ENCODE results near the gene TBC1D22A.

Gene TBC1D22A

DNA sequence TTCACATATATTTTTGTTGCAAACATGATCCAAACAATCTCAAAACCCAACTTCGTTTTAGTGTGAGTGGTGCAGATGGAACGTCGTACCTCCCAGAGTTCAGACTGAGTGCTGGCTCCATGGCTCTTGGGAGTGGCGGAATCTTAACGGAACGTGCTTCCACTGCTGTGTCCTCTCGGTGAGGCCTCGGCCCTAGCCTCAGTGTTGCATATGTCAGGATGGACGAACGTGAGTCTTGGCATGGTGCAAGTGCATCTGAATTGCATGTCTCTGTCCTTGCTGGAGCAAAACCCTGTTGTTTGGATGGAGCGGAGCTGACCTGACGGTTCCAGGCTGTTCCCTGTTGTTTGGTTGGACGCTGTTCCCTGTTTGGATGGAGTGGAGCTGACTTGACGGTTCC lies 306.8 kb downstream of the TBC1D22A start:
- DNase-seq = no peak

DNA sequence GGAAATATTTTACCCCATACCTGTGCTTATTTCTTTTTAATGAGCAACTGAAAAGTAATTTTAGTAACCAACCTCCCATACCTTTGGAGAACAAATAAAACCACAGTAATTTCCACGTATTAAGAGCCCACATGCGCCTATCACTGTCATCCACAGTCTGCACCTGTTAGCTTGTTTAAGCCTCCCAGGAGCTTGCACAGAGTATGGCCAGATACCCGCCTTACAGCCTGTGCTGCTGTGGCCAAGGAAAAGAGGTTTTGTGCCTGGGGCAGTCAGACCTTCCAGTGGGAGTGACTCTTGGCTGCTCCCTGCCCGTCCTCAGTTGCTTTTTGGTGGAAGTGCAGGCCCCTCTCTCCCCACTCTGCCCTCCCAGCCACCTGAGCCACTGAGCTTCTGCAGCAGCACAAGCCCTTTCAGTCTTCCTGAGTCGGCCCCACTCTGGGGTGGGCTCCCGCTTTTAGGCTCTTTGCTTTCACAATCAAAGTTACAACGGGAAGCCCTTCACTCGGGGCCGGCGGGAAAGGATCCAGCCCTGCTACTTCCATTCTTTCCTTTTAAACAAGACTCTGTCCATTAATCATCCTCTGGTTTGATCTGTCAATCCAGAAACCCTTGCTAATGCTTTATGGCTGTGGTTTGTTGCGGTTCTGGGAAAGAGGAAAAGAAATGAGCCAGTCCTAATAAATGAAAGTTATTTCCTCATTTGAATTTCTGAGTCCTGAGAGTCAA lies 308.8 kb downstream of the TBC1D22A start:
- no peak for DNase-seq

DNA sequence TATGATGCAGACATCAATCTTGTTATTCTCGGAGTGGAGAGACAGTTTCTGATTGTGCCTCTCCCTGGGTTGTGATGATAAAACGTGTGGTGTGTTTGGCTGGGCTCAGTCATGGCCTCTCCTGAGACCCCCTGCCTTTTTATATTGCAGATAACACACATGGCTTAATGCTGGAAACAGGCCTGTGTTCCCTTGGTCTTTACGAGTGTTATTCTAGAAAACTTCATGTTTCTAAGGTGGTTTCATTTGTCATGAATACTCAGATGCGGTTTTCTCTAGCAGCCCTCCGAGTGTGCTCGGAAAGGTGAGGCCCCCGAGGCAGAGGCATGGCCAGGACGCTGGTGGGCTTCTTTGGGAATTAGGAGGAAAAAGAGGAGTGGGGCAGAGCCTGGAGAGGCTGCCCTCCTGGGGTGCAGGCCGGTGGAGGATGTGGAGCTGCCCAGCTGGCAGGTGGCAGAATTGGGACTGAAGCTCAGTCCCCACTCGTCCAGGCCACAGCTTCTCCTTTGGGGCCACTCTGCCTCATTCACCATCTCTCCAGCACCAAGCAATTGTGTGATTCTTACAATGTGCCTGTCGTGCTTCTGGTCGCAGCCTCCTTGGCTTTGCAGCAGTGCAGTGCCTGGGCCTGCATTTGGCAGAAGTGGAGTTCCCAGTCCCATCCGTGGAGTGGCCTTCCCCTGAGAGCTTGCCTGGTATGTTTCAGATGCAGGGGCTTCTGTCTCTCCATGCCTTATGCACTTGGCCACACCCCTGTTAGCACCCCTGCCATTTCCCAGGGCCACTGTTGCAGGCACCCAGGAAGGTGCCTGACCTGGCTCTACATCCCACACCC lies 309.6 kb downstream of the TBC1D22A start:
- no peak for DNase-seq

DNA sequence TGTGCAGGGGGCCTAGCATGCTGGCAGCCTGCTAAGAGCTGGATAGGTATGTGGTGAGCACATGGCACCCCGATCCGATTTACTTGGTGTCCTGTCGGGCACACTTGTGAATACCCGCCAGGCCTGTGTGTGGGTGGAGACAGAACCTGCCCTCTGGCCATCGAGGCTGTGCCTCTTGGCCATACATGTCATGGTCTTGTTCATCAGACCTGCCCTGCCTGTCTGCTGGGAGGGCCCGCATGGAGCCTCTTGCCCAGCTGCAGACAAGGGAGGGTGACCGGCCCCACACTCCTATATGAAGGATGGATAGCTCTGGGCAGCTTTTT lies 310.2 kb downstream of the TBC1D22A start:
- no peak for DNase-seq

DNA sequence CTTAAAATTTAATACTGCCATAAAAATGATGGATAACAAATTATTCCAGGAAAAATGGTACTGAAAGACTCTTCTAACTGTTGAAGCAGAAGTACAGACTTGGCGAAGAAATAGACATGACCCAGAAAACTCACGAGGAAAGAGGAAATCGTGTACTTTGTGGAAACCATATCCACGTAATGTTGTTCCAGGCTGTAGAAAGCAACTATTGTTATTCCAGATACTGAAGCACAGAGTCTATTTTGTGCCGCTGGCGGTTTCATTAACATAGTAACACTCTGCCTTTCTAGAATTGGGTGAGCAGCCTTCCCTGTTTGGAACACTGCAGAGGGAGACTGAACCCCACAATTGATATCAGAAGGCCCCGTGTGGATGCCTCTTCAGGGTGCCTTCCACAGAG lies 310.6 kb downstream of the TBC1D22A start:
- DNase-seq = no peak

DNA sequence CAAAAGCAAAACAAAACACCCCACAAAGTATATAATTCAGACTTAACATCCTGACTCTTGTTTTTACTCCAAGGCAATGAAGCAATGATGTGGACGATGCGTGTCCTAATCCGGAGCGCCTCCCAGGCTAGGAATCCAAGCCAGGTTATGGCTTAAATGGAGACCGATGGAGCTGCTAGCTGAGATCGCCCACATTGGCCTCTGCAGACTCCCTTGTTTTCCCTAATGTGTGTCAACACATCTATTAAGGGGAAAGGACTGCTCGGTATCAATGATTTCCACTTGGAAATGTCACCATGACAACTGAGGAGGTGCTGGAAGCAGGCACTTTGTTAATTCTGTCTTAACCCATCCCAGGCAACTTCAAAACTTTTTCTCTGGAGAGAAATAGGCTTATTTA lies 311.7 kb downstream of the TBC1D22A start:
- DNase-seq = no peak

DNA sequence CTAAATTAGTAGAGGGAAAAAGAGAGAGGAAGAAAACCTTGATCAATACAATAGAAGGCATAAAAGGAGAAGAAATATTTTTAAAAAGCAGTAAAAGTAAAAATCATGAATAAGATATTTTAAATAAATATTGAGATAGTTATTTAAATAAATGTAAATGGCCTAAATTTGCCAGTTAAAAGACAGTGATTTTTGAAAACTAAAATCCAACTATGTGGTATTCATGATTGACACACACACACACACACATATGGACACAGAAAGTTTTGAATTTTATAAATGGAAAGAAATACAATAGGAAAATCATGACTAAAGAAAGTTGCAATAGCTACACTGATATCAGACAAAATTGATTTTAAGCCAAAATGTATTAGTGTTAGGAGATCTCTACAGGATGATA lies 313.1 kb downstream of the TBC1D22A start:
- no peak for DNase-seq

DNA sequence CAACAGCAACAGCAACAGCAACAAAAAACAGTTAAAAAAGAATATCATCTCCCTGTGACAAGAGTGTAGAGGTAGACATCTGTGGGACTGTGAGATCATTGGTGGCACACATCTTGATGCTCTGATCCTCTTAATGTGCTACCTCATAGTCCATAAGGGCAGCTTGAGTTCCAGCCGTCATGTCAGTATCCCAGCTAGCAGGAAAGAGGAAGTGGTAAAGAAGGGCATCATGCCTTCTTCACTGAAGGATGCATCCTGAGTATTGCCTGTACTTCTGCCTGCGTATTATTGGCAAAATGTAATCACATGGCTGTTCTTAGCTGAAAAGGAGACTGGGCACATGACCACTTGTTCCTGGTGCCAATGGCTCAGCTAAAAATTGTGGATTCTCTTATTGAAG lies 314.3 kb downstream of the TBC1D22A start:
- no peak for DNase-seq

DNA sequence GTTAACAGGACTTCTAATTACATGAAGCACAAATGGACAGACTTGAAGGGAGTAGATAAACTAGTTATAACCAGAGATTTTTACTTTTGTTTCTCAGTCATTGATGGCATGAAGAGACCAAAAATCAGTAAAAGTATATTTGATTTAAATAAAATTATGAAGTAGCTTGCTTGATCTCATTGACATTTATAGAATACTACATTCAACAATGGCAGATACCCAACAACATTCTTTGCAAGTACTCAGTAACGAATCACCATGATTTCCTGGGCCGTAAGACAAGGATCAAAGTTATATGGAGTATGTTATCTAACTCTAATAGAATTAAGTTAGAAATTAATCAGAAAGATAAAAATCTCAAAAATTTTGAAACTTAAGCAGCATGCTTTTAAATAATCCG lies 317.6 kb downstream of the TBC1D22A start:
- no peak for DNase-seq

DNA sequence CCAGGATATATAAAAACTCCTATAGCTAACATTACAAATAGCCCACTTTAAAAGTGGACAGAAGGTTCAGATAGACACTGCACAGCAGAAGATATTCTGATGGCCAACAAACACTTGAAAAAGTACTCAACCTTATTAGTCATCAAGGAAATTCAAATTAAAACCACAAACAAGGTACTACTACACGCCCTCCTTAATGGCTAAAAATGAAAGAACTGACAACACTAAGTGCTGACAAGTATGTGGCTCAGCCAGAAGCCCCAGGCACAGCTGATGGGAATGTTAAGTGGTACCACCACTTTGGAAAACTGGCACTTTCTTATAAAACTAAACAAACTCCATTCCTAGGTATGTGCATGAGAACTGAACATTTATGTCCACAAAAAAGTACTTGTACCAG lies 320.1 kb downstream of the TBC1D22A start:
- no peak for DNase-seq

DNA sequence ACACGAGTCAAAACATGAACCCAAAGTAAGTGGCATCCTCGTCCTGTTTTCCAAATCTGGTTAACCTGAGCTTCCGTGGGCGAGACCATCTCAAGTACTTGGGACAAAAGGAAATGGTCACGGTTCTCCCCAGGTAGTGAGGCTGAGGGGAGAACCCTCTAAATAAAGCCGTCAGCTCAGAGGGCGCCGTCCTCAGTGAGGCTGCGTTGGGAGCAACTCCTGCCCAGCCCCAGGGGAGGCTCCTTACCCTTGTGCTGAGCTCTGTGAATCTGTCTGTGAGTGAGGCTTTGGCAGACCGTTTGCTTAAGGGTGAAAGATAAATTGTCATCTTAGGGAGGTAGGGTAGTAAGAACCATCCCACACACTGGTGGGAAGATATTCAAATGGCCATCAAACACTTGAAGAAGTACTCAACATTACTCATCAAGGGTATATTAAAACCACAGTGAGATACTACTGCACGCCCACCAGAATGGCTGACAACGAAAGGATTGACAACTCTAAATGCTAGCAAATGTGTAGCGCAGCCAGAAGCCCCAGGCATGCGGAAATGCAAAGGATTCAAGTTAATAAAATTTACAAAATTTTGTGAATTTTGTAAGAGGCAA lies 321.0 kb downstream of the TBC1D22A start:
- DNase-seq = no peak

DNA sequence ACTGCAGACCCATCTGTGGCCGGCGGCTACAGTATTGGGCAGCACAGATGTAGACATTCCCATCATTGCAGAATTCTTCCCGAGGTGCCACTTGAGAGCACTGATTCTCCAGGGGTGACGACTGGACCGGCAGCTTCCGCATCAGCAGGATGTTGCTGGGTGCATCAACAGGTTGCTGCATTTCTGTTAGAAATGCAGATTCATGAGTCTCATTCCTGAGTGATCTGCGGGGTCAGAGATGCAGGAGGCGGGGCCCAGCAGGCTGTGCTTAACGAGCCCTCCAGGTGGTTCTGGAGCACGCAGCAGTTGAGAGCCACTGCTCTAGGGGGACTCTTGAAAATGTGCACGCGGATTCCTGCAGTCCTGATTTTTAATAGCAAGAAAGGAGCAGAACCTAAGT lies 321.8 kb downstream of the TBC1D22A start:
- no peak for DNase-seq

DNA sequence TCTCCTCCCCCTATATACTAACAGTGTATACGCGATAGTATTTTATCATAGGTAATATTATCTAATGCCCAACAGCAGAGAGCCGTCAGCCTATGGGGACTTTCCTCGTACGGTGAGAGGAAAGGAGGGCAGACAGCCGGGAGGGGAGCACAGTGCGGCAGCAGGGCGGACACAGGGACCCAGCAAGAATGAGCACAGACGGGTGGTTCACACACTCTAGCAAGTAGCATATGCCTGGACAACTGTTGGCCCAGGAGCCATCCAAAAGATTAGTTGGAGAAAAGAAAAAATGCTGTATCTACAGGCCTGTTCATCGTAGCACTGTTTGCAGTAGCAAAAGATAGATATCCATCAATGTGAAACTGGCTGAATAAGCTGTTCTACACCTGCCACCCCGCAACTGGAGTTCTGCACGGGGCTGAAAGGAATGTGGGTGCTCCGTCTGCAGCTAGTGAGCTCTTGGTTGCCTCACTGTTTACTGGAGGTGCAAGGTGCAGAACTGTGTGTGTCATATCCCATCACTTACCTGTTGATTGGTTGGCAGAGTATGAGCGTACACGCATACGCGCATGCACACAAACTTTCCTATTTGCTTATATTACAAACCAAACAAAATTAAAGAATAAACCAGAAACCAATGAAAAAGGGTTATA lies 324.3 kb downstream of the TBC1D22A start:
- DNase-seq = no peak

DNA sequence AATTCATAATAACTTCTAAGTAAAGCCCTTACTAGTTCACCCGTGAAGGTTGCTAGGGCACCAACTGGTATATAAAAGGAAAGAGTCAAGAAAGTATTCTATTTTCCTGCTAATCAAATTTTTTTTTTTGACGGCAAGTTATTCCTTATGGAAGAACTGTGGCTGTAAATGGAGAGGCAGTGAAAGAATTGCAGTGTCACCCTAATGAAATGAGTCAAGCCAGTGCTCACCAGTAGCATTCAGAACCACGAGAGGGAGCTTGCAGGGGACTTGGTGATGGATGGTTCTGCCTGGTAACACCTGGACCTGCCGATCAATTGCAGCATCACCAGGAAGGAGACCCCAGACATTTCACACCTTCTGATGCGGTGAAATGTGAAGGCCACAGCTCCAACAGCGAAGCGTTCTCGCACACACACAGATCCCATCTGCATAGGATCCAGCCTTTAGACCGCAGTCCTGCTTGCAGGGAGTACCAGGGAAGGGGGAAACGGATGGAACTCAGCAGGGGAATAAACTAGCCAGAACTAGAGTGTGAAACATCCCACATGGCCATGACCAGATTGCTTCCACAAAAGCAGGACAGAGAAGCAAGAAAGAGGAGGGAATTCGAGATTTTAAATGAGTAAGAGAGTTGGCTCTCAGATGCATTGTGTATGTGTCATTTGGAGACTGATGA lies 326.2 kb downstream of the TBC1D22A start:
- DNase-seq = no peak

DNA sequence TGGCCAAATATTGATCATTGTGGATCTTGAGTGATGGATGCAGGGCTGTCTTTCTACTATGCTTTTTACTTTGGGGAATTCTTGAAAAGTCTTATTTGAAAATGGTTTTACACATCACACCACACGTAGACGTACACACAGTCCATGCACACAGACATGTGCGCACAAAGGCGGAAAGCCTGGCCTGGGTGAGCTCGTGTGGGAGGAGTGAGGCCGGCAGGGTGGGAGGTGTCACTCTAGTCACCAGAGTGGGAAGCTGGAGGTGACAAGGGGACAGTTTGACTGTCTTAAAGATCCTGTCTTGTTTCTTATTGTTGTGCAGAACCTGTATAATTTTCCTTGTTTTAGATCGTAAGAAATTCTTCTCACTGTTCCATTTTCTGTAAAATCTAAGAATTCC lies 326.9 kb downstream of the TBC1D22A start:
- no peak for DNase-seq

DNA sequence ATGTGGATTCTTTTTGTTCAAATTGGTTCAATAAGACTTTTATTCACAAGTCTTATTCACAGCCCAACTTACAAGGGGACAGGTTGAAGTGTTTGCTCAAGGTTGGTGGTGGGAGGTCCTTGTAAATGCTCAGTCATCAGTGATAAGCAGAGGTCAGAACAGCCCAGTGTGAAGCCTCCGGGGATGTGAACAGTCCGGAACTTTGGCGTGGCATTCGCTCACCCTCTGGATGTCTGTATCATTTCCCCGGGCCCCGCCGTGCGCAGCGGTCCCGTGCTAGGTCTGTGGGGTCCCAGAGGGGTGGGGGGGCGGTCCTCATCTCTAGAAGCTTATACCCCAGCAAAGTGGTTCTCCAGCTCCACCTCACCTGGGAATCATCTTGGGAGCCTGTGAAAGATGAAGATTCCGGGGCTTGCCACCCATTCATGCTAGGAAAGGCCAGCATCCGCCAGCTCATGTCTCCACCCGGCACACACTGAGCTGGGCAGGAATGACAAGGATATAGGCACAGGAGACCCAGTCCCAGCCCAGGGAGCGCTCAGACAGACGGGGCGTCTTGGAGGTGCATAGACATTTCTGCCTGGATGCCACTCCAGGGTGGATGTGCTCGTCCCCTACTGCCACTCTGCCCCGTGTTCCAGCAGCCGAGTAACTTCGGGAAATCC lies 327.5 kb downstream of the TBC1D22A start:
- no peak for DNase-seq

DNA sequence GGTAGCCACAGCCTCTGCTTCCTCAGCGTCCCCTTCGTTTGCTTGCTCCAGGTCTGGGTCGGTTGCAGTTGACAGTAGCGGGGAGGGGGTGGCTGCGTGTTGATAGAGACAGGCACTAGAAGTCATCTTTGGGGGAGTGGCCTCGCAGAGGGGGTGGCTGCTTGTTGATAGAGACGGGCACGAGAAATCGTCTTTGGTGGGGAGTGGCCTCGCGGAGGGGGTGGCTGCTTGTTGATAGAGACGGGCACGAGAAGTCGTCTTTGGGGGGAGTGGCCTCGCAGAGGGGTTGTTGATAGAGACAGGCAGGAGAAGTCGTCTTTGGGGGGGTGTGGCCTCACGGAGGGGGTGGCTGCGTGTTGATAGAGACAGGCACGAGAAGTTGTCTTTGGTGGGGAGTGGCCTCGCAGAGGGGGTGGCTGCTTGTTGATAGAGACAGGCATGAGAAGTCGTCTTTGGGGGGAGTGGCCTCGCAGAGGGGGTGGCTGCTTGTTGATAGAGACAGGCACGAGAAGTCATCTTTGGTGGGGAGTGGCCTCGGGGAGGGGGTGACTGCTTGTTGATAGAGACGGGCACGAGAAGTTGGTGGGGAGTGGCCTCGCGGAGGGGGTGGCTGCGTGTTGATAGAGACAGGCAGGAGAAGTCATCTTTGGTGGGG lies 328.3 kb downstream of the TBC1D22A start:
- no peak for DNase-seq

DNA sequence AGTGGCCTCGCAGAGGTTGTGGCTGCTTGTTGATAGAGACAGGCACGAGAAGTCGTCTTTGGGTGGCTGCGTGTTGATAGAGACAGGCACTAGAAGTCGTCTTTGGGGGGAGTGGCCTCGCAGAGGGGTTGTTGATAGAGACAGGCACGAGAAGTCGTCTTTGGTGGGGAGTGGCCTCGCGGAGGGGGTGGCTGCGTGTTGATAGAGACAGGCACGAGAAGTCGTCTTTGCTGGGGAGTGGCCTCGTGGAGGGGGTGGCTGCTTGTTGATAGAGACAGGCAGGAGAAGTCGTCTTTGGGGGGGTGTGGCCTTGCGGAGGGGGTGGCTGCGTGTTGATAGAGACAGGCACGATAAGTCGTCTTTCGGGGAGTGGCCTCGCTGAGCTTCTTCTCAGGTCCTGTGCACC lies 328.8 kb downstream of the TBC1D22A start:
- DNase-seq = no peak

DNA sequence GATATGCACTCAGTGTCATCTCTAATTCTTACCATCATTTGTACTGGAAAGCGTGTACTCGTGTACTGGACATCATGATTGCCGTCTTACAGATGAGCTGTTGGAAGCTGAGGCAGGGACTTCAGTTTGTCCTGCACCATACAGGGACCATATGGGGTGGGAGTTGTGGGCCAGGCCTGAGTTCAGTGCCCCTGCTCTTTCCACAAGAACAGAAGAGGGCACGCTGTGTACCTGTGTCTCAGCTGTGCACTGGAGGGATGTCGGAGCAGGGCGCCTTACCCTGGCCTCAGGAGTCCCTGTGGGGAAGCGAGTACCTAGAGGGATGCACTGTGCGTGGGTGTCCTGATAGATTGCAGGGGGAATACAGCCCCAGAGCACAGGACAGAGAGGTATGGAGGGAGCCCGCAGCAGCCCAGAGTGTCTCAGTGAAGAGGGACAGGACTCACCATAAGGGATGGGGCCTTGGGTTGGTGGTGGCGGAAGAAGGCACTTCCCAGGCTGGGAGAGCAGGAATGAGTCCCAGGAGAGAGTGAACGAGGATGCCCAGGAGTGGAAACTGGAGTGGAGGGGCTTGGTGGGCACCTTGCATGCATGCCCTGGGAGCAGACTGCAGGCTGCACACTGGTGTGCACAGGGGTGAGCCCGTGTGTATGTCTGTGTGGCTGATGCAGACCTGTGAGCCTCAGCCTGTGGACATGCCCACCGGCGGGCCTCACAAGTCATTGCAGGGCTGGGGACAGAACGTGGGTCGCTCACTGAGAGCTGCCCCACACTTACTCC lies 329.7 kb downstream of the TBC1D22A start:
- no peak for DNase-seq

DNA sequence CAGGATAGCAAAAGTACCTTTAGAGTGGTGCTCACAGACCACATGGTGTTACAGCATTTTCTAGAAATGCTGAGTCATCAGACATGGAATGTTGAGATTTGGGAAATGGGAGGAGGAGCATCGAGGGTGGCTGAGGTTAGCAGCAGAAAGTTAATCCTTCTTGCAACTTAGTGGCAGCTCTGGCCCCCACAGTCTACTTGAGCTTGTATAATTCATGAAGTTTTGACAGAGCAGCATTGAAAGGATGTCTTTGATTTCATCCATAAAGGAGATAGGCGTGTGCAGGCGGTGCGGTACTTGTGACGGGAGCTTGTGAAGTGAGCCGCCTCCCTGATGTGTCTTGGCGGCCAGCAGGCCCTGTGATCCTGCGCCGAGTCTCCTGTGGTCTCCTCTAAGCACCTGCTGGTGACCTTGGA lies 330.5 kb downstream of the TBC1D22A start:
- no peak for DNase-seq

DNA sequence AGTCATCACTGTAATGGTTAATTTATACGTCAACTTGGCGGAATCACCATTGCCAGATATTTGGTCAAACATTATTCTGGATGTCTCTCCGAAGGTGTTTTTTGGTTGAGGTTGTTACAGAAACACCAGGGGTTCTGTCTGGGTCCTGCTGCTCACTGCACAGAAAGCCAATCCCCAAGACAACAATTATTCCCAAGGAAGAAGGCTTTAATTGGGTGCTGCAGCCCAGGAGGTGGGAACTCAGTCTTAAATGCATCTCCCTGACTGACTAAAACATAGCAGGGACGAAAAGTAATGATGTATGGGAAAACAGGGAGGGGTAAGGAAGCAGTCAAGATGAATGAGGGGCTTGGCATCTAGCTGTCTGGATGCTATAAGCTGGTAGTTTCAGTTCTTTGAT lies 331.3 kb downstream of the TBC1D22A start:
- DNase-seq = no peak

All from DMS79 (cell line).